NCI-H1092 treated with DMSO at 0.1 percent for 48 hours (cell line): ENCODE results near the gene FAR2.
"Not testable (repeated sequence)": the region's sequence is repeated elsewhere in the genome, so short reads cannot be mapped to it uniquely, and the experiment has no call there.

ENCODE experiments used
- DNase-seq: peaks from one replicate; lab custom pipeline; 2025; lab: John Stamatoyannopoulos, UW

The FAR2 gene

GRCh38 chr12:29148911-29149690, at the start of gene FAR2:
Gene FAR2 (plus strand): TSS chr12:29149278. CDS start chr12:29270450, 121,172 bp downstream.
- no peak for DNase-seq

- no peak for DNase-seq
These were observed 46.3 kb upstream of the FAR2 start for GRCh38 chr12:29102741-29103140.

GRCh38 chr12:29103539-29103974, 45.5 kb upstream of the FAR2 start:
- DNase-seq = no peak

- no peak for DNase-seq
These were observed 44.6 kb upstream of the FAR2 start for GRCh38 chr12:29104516-29104915.

- no peak for DNase-seq
These were observed 38.3 kb upstream of the FAR2 start for GRCh38 chr12:29110506-29111442.

- DNase-seq = no peak
These were observed 36.0 kb upstream of the FAR2 start for GRCh38 chr12:29113101-29113500.

- DNase-seq = no peak
These were observed 32.7 kb upstream of the FAR2 start for GRCh38 chr12:29116414-29116813.

- no peak for DNase-seq
These were observed 17.5 kb upstream of the FAR2 start for GRCh38 chr12:29131539-29131938.

- DNase-seq = no peak
These were observed 16.8 kb upstream of the FAR2 start for GRCh38 chr12:29132316-29132715.

GRCh38 chr12:29133181-29133580, 15.9 kb upstream of the FAR2 start:
- DNase-seq = no peak

GRCh38 chr12:29133680-29134079, 15.4 kb upstream of the FAR2 start:
- no peak for DNase-seq

GRCh38 chr12:29138256-29138655, 10.8 kb upstream of the FAR2 start:
- not testable (repeated sequence) for DNase-seq

- not testable (repeated sequence) for DNase-seq
These were observed 10.2 kb upstream of the FAR2 start for GRCh38 chr12:29138855-29139254.

GRCh38 chr12:29145372-29146170, 3.5 kb upstream of the FAR2 start:
- DNase-seq = no peak

GRCh38 chr12:29146196-29146595, 2.9 kb upstream of the FAR2 start:
- DNase-seq = no peak

GRCh38 chr12:29147731-29148595, 1.1 kb upstream of the FAR2 start:
- no peak for DNase-seq

- peak; percentile 11 for DNase-seq
These were observed 525 bp upstream of the FAR2 start for GRCh38 chr12:29148596-29148910.

GRCh38 chr12:29149691-29150281, 708 bp downstream of the FAR2 start:
- no peak for DNase-seq

- no peak for DNase-seq
These were observed 1.4 kb downstream of the FAR2 start for GRCh38 chr12:29150462-29150861.

- DNase-seq = no peak
These were observed 3.3 kb downstream of the FAR2 start for GRCh38 chr12:29152223-29152868.
